Tongue (tissue), 2 donors: Measurements from ENCODE around the gene SLC25A51. TPM values are rescaled to one million over a fixed set of nuclear protein-coding genes. Genes with fewer than 3 reads are reported as not detected.

Experiments
- small RNA-seq: library from RNA; depleted of rRNA; stranded (forward); fragments of <200 nt; gene quantifications from one replicate; pipeline ENCODE3, GENCODE V24; 2014; ENCODE audit warnings: low replicate concordance
- total RNA-seq: library from RNA; depleted of rRNA; stranded (reverse); fragments of >200 nt; gene quantifications from one replicate; pipeline ENCODE4 v1.2.3, GENCODE V29; 2014

SLC25A51 gene
- total RNA-seq, 1 donor from 2014 or later, result 59.3 TPM

Small RNA genes within 50 kb of the gene (small RNA-seq; reads per million reads assigned to genes)
- gene RNU7-124P, result not detected

Other genes starting within 250 kb of the SLC25A51 start
- 4.6 TPM for gene TRMT10B, start 150.3 kb downstream of the SLC25A51 start, total RNA-seq
- 27.7 TPM for gene EXOSC3, start 119.1 kb downstream of the SLC25A51 start, total RNA-seq
- gene DCAF10, start 103.3 kb downstream of the SLC25A51 start, total RNA-seq, result 24.6 TPM
- gene SHB, start 165.1 kb upstream of the SLC25A51 start, total RNA-seq, result 10.2 TPM